Keratinocyte (primary cell): ENCODE data around the gene SMTN.

Experiments used
- CTCF ChIP-seq, 3 experiments: IDR thresholded peaks in 1 of 3; conservative IDR thresholded peaks in 1 of 3; optimal IDR thresholded peaks in 1 of 3; 2 replicates in 2 of 3; 3 replicates in 1 of 3; pipeline versions ENCODE3 to v1.5.1; 2011; ENCODE audit warnings: low read length in 3 of 3, mild to moderate bottlenecking in 3 of 3, moderate library complexity in 2 of 3, control low read depth in 1 of 3, inconsistent platforms in 1 of 3; ENCODE audit not compliant: insufficient read depth in 2 of 3; ENCODE audit errors: extremely low read depth in 1 of 3
- EZH2 ChIP-seq: IDR thresholded peaks from one replicate; pipeline ENCODE4 v1.6.1; 2012; ENCODE audit warnings: inconsistent platforms, mild to moderate bottlenecking, low read length, moderate library complexity

DNA sequence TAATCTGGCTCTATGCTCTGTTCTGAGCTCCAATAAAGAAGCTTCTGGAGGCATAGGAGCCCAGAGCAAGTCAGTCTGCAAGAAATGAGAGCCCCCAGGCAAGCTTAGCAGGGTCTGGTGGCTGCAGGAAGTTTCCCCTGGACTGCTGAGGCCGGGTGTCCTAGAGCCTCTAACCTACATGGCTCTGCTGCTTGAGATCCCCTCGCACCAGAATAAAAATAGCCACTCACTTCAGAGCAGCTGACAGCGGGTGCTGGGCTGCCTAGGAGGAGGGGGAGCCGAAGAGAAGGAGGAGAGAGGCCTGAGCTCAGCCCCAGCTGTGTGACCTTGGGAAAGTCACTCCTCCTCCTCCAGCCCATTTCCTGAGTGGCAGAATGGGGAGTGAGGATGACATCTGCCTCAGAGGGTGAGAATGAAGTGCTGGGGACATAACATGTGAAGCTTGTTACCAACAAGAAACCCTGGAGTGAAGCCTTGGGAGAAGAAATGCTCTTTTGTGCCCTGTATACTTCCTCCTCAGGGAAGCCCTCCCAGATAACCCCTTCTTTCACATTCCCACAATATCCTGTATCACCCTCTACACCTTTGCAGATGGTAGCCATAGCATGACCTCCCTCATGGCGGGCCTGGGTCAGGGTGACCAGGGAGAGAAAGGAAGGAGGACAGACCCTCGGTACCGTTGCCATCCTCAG is 38.1 kb downstream of the SMTN start:
- TF ChIP-seq CTCF (optimal IDR thresholded peaks at IDR 0.05 in 1 of 3, IDR thresholded peaks at IDR 0.05 in 1 of 3, conservative IDR thresholded peaks at IDR 0.05 in 1 of 3; ENCODE audit: extremely low read depth in 1 of 3, insufficient read depth in 2 of 3, low read length in 3 of 3) (no peak), EZH2 (no peak)
